ENCODE data around the gene GRIK4.

DNA sequence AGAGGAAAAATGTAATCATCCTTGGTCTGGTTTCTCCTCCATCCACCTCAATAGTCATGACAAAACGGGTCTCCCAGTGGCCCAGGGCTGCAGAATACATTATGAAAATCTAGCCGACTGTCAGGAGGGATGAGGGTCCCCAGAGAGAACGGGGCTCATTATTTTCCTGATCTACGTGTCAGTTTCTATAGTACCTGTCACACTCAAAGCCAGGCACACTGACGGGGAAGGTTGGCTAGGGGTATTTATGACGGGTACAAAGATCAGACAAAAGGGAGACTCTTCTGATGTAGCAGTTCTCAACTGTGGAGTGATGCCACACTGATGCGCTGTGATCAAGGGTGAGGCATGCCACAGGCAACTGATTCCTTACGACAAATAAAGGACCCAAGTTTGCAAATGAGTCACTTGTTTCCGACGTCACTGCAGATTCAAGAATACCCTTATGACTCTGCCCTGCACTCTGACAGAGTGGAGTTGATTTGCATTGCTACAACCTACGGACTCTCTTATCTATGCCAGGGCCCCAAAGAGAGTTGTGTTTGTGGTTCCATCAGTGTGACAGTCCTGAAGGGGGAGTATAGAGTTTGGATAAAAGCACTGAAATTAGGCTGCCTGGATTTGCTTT lies 324.2 kb downstream of the GRIK4 start:
- TF ChIP-seq, protein P1, sequence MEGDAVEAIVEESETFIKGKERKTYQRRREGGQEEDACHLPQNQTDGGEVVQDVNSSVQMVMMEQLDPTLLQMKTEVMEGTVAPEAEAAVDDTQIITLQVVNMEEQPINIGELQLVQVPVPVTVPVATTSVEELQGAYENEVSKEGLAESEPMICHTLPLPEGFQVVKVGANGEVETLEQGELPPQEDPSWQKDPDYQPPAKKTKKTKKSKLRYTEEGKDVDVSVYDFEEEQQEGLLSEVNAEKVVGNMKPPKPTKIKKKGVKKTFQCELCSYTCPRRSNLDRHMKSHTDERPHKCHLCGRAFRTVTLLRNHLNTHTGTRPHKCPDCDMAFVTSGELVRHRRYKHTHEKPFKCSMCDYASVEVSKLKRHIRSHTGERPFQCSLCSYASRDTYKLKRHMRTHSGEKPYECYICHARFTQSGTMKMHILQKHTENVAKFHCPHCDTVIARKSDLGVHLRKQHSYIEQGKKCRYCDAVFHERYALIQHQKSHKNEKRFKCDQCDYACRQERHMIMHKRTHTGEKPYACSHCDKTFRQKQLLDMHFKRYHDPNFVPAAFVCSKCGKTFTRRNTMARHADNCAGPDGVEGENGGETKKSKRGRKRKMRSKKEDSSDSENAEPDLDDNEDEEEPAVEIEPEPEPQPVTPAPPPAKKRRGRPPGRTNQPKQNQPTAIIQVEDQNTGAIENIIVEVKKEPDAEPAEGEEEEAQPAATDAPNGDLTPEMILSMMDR (IDR thresholded peaks at IDR 0.05; ENCODE audit: low read length) = no peak
- no peak for TF ChIP-seq EZH2 (IDR thresholded peaks at IDR 0.05; ENCODE audit: borderline replicate concordance, low read length)

All from OCI-LY1 (cell line).